GM12878 (cell line): ENCODE results near the gene ATXN1. TPM values are rescaled to one million over a fixed set of nuclear protein-coding genes. Genes with fewer than 3 reads are reported as not detected.

ENCODE experiments used
- ATAC-seq: fragments of 200-7000 bp; cut with Tn5 transposase; 3 replicates; pipeline ENCODE4 v1.9.1; 2020; ENCODE audit warnings: mild to moderate bottlenecking, moderate library complexity
- BruUV-seq: library from RNA; stranded (reverse); fragments of 400-500 nt; replicated peaks from 2 replicates; lab custom pipeline; 2021; lab: Mats Ljungman, UMichigan
- CTCF ChIA-PET: fragments of 300-600 bp; sonication (Branson Sonifier 250); formaldehyde crosslinking; extraction: SDS; loops from one replicate; lab custom pipeline; 2021; ENCODE audit warnings: inconsistent platforms; lab: Yijun Ruan, JAX
- POLR2A ChIA-PET: fragments of 350-600 bp; formaldehyde crosslinking; extraction: SDS; loops from one replicate; lab custom pipeline; 2021; ENCODE audit warnings: inconsistent platforms; lab: Charles Lee
- RAD21 ChIA-PET: fragments of 300-600 bp; sonication (Branson Sonifier 250); formaldehyde crosslinking; loops from one replicate; lab custom pipeline; 2023; ENCODE audit warnings: antibody characterized with exemption; ENCODE audit not compliant: unreplicated experiment; lab: Charles Lee
- SMC1A ChIA-PET: fragments of 300-600 bp; sonication (Branson Sonifier 250); formaldehyde crosslinking; loops from one replicate; lab custom pipeline; 2023; ENCODE audit not compliant: unreplicated experiment, uncharacterized antibody; lab: Charles Lee
- DNase-seq: peaks from one replicate; pipeline ENCODE4 v3.0.0-alpha.2; 2011; ENCODE audit warnings: low read depth, low spot score
- FAIRE-seq: peaks from 3 replicates; lab custom pipeline; 2011; peaks lifted over from hg19 to GRCh38; lab: Jason Lieb, UNC
- H2AFZ ChIP-seq: 2 replicates; pipeline ENCODE4 v1.6.0; 2011; ENCODE audit warnings: low read depth, low read length, control low read depth; ENCODE audit not compliant: control insufficient read depth
- H3K27ac ChIP-seq: 2 replicates; pipeline ENCODE4 v1.5.1; 2011; ENCODE audit warnings: control low read depth; ENCODE audit not compliant: control insufficient read depth, insufficient read depth
- H3K27me3 ChIP-seq, 2 experiments: replicated peaks in 1 of 2; 2 replicates each; pipeline versions ENCODE4 v1.6.0 to v1.6.1; 2011; ENCODE audit warnings: low read length in 1 of 2; ENCODE audit not compliant: control insufficient read depth in 2 of 2, insufficient read depth in 2 of 2
- H3K36me3 ChIP-seq, 2 experiments: 2 replicates each; pipeline ENCODE4 v1.5.1; 2011; ENCODE audit warnings: low read length in 1 of 2; ENCODE audit not compliant: control insufficient read depth in 2 of 2, insufficient read depth in 2 of 2
- H3K4me1 ChIP-seq: 2 replicates; pipeline ENCODE4 v1.6.1; 2011; ENCODE audit warnings: mild to moderate bottlenecking, low read length, moderate library complexity, mixed read lengths; ENCODE audit not compliant: control insufficient read depth, insufficient read depth
- H3K4me2 ChIP-seq: 2 replicates; pipeline ENCODE4 v1.6.0; 2011; ENCODE audit warnings: control low read depth; ENCODE audit not compliant: control insufficient read depth, insufficient read depth
- H3K4me3 ChIP-seq: fragments of 200-600 bp; sonication (generic); 2 replicates; pipeline ENCODE4 v1.5.1; 2016
- H3K79me2 ChIP-seq: 2 replicates; pipeline ENCODE4 v1.6.0; 2011; ENCODE audit warnings: low read length; ENCODE audit not compliant: control insufficient read depth, insufficient read depth
- H3K9ac ChIP-seq: 2 replicates; pipeline ENCODE4 v1.8.0; 2011; ENCODE audit warnings: low read length, control low read depth, mixed read lengths; ENCODE audit not compliant: control insufficient read depth, insufficient read depth
- H3K9me3 ChIP-seq: replicated peaks from 3 replicates; pipeline ENCODE4 v1.5.1; 2011; ENCODE audit warnings: mild to moderate bottlenecking, low read length; ENCODE audit not compliant: control insufficient read depth, insufficient read depth
- H4K20me1 ChIP-seq: 2 replicates; pipeline ENCODE4 v1.6.0; 2011; ENCODE audit not compliant: control insufficient read depth, insufficient read depth
- BMI1 ChIP-seq: fragments of 450-650 bp; IDR thresholded peaks from 2 replicates; pipeline ENCODE4 v1.6.1; 2016; ENCODE audit warnings: mild to moderate bottlenecking, moderate library complexity, borderline replicate concordance
- DPF2 ChIP-seq: fragments of 450-650 bp; IDR thresholded peaks from 2 replicates; pipeline ENCODE4 v1.6.1; 2017; ENCODE audit warnings: mild to moderate bottlenecking
- EGR1 ChIP-seq, 2 experiments: IDR thresholded peaks; 1 replicate in 1 of 2; 2 replicates in 1 of 2; pipeline ENCODE4 v1.6.1; 2011 to 2012; ENCODE audit warnings: low read depth in 2 of 2, low read length in 2 of 2, borderline replicate concordance in 1 of 2, mild to moderate bottlenecking in 1 of 2, moderate library complexity in 1 of 2
- JUNB ChIP-seq: IDR thresholded peaks from 2 replicates; pipeline ENCODE4 v1.6.1; 2016; ENCODE audit warnings: antibody characterized with exemption, mild to moderate bottlenecking
- POLR2A ChIP-seq: IDR thresholded peaks from 2 replicates; pipeline ENCODE4 v1.6.1; 2011; ENCODE audit warnings: low read depth, mild to moderate bottlenecking, low read length
- POLR2AphosphoS5 ChIP-seq: IDR thresholded peaks from 2 replicates; pipeline ENCODE4 v1.6.1; 2011; ENCODE audit warnings: mild to moderate bottlenecking, low read length, inconsistent platforms
- RAD21 ChIP-seq: IDR thresholded peaks from 2 replicates; pipeline ENCODE4 v1.6.1; 2011; ENCODE audit warnings: mild to moderate bottlenecking, low read depth, low read length, moderate library complexity; ENCODE audit not compliant: insufficient read depth
- WGBS: methylation state at CpG from one replicate; pipeline ENCODE4 v1.1.6; 2016; ENCODE audit warnings: low lambda C conversion rate; ENCODE audit not compliant: insufficient replicate concordance, insufficient coverage; ENCODE audit errors: missing lambda C conversion rate; 5-methylcytosine and 5-hydroxymethylcytosine counted together
- in situ Hi-C: fragments of 300-500 bp; cut with MboI; formaldehyde crosslinking; loops from 9 replicates; pipeline ENCODE4 v1.14.3; 2018; ENCODE audit warnings: mixed read lengths
- intact Hi-C: fragments of 100-400 bp; cut with micrococcal nuclease; formaldehyde crosslinking; loops from one replicate; pipeline ENCODE4 v1.14.2; 2022; ENCODE audit not compliant: unreplicated experiment
- polyA plus RNA-seq, 11 experiments: library from polyadenylated mRNA; depleted of rRNA in 4 of 11; unstranded in 6 of 11; stranded (reverse) in 5 of 11; fragments of >200 nt; fragmentation: Nextera tagmentation in 4 of 11; fragmentation: Illumina TruSeq in 1 of 11; extraction: Ambion mirVana in 4 of 11; extraction: Trizol in 1 of 11; gene quantifications; 1 replicate in 1 of 11; 2 replicates in 10 of 11; pipeline versions ENCODE4 v1.2.1 to v1.2.3, GENCODE V29; 2011 to 2016; ENCODE audit warnings: inconsistent platforms in 2 of 11, missing spikeins in 2 of 11, low read depth in 1 of 11
- total RNA-seq, 4 experiments: library from RNA; depleted of rRNA in 3 of 4; stranded (reverse); fragments of >200 nt in 3 of 4; fragmentation: Illumina TruSeq in 1 of 4; extraction: Trizol in 1 of 4; gene quantifications; 2 replicates each; pipeline versions ENCODE4 v1.2.1 to v1.2.3, GENCODE V29; 2013 to 2021
- TF ChIP-seq, protein P1 (sequence below): fragments of 450-650 bp; IDR thresholded peaks from 2 replicates; pipeline ENCODE4 v1.6.1; 2017; ENCODE audit warnings: mild to moderate bottlenecking, moderate library complexity
- TF ChIP-seq, protein P2 (sequence below): fragments of 450-650 bp; IDR thresholded peaks from 2 replicates; pipeline ENCODE4 v1.6.1; 2016; ENCODE audit warnings: mild to moderate bottlenecking

ATXN1 gene
- total and polyA plus RNA-seq, 10 of the 15 experiments (the other 5 are each of a cell fraction or from before 2014, with no cell fraction given): 12.2 to 51.2 (median 20.5) TPM

DNA sequence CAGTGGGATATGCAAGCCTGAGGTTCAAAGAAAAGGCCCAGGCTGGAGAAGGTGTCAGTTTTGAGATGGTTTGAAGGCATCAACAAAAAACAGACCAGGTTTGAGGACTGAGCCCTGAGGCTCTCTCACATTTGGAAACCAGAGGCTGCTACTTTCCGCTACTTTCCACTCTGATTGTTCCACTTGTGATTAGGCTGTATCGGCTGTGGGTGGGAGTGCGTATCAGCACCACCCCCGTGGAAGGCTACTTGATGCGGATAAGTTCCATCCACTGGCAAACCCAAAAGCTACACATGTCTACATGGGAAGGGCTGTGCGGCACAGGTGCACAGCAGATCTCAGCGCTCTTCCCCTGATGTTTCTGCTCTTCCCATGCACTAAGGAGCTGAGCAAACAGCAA lies 324.2 kb downstream of the ATXN1 start:
- no peak for DNase-seq

More for the DNA sequence above, 324.2 kb downstream of the ATXN1 start:
- WGBS: 94% methylated on average over 7 of the region's 7 CpGs
- TF ChIP-seq, protein P1, sequence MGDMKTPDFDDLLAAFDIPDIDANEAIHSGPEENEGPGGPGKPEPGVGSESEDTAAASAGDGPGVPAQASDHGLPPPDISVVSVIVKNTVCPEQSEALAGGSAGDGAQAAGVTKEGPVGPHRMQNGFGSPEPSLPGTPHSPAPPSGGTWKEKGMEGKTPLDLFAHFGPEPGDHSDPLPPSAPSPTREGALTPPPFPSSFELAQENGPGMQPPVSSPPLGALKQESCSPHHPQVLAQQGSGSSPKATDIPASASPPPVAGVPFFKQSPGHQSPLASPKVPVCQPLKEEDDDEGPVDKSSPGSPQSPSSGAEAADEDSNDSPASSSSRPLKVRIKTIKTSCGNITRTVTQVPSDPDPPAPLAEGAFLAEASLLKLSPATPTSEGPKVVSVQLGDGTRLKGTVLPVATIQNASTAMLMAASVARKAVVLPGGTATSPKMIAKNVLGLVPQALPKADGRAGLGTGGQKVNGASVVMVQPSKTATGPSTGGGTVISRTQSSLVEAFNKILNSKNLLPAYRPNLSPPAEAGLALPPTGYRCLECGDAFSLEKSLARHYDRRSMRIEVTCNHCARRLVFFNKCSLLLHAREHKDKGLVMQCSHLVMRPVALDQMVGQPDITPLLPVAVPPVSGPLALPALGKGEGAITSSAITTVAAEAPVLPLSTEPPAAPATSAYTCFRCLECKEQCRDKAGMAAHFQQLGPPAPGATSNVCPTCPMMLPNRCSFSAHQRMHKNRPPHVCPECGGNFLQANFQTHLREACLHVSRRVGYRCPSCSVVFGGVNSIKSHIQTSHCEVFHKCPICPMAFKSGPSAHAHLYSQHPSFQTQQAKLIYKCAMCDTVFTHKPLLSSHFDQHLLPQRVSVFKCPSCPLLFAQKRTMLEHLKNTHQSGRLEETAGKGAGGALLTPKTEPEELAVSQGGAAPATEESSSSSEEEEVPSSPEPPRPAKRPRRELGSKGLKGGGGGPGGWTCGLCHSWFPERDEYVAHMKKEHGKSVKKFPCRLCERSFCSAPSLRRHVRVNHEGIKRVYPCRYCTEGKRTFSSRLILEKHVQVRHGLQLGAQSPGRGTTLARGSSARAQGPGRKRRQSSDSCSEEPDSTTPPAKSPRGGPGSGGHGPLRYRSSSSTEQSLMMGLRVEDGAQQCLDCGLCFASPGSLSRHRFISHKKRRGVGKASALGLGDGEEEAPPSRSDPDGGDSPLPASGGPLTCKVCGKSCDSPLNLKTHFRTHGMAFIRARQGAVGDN: 0 out of 2 replicates have a peak, but pooled peaks have one; percentile 21
- TF ChIP-seq DPF2: no peak
- no peak for TF ChIP-seq EGR1 (IDR thresholded peaks at IDR 0.05; ENCODE audit: borderline replicate concordance in 1 of 2, low read depth in 2 of 2, low read length in 2 of 2)
- TF ChIP-seq POLR2A: peak; percentile 26; the same call in 1 of the 2 replicates
- TF ChIP-seq BMI1: no peak
- TF ChIP-seq POLR2AphosphoS5: 0 out of 2 replicates have a peak, but pooled peaks have one; percentile 13
- TF ChIP-seq, protein P2, sequence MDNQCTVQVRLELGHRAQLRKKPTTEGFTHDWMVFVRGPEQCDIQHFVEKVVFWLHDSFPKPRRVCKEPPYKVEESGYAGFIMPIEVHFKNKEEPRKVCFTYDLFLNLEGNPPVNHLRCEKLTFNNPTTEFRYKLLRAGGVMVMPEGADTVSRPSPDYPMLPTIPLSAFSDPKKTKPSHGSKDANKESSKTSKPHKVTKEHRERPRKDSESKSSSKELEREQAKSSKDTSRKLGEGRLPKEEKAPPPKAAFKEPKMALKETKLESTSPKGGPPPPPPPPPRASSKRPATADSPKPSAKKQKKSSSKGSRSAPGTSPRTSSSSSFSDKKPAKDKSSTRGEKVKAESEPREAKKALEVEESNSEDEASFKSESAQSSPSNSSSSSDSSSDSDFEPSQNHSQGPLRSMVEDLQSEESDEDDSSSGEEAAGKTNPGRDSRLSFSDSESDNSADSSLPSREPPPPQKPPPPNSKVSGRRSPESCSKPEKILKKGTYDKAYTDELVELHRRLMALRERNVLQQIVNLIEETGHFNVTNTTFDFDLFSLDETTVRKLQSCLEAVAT: peak; percentile 50; the same call in 1 of the 2 replicates
- no peak for TF ChIP-seq JUNB
- no peak for TF ChIP-seq RAD21
- Histone ChIP-seq H3K9ac (peak overlapping the region; percentile 9), H2AFZ (no peak overlapping the region; the same call in 1 of the 2 replicates), H3K9me3 (no peaks in the 10 kb centered on the region; the same call in 2 of the 3 replicates), H3K4me2 (peak overlapping the region; percentile 36), H3K36me3 (peaks cover 0 to 8% of the 10 kb centered on the region in 2 experiments; a peak in 2 of 4 replicates), H3K4me1 (peaks cover 57% of the 10 kb centered on the region), H3K27me3 (no peaks in the 10 kb centered on the region), H3K4me3 (no peak overlapping the region), H3K27ac (peak overlapping the region; percentile 61), H3K79me2 (peaks cover 24% of the 10 kb centered on the region), H4K20me1 (no peaks in the 10 kb centered on the region)
- FAIRE-seq (no peak), ATAC-seq (no peak)
- intact Hi-C loops (no loop called here), in situ Hi-C loops (no loop called here)
- CTCF ChIA-PET: interaction anchor here (1.2 to 5.3 kb wide), 8 partner anchors 13 to 105 kb away, joined by 3 to 23 read pairs (median 6); no protein-coding TSS in a partner anchor
- POLR2A ChIA-PET: interaction anchor here (0.9 to 3.2 kb wide), 9 partner anchors 10 to 68 kb away, joined by 3 to 36 read pairs (median 4); no protein-coding TSS in a partner anchor
- TSS peak; percentile 96 for BruUV-seq
- RAD21 ChIA-PET: interaction anchor here (1.0 to 9.3 kb wide), 16 partner anchors 13 to 325 kb away, joined by 3 to 99 read pairs (median 6); partner anchors contain the start of gene ATXN1
- SMC1A ChIA-PET: interaction anchor here (0.8 to 15.6 kb wide), 13 partner anchors 11 to 81 kb away, joined by 3 to 314 read pairs (median 6); no protein-coding TSS in a partner anchor
